Subcutaneous adipose tissue (tissue), 4 donors: ENCODE data around the gene CDH12. TPM values are rescaled to one million over a fixed set of nuclear protein-coding genes. Genes with fewer than 3 reads are reported as not detected.

Experiments used
- total RNA-seq, 4 donors: library from RNA; depleted of rRNA; stranded (reverse); fragments of >200 nt; gene quantifications; one replicate each; pipeline ENCODE4 v1.1.0, GENCODE V29; 2016
- TF ChIP-seq, protein P1 (sequence below): fragments of 450-650 bp; IDR thresholded peaks from one replicate; pipeline ENCODE4 v1.5.1; 2016; ENCODE audit warnings: low read depth, mild to moderate bottlenecking, control low read depth, antibody characterized with exemption, moderate library complexity

Gene CDH12
- total RNA-seq, 4 donors from 2014 or later: 0.17 to 0.44 TPM; not detected in 2

DNA sequence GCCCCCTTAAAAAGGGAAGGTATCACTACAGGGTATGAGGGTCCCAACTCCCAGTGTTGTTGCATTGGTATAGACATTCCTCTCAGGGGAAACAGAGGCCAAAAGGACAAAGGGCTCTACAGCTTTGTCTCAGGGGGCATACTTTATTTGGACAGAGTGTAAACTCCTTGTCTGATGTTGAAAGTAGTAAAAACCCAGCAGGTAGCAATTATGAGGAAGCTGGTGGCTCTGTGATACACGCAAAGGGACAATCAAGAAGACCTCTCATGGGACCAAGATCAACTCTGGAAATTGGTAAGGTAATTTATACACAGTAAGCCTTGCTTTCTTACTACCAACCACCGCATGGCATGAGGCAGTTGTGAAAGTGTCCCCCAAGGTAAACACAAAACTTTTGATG lies 764.6 kb downstream of the CDH12 start:
- TF ChIP-seq, protein P1, sequence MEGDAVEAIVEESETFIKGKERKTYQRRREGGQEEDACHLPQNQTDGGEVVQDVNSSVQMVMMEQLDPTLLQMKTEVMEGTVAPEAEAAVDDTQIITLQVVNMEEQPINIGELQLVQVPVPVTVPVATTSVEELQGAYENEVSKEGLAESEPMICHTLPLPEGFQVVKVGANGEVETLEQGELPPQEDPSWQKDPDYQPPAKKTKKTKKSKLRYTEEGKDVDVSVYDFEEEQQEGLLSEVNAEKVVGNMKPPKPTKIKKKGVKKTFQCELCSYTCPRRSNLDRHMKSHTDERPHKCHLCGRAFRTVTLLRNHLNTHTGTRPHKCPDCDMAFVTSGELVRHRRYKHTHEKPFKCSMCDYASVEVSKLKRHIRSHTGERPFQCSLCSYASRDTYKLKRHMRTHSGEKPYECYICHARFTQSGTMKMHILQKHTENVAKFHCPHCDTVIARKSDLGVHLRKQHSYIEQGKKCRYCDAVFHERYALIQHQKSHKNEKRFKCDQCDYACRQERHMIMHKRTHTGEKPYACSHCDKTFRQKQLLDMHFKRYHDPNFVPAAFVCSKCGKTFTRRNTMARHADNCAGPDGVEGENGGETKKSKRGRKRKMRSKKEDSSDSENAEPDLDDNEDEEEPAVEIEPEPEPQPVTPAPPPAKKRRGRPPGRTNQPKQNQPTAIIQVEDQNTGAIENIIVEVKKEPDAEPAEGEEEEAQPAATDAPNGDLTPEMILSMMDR: no peak

DNA sequence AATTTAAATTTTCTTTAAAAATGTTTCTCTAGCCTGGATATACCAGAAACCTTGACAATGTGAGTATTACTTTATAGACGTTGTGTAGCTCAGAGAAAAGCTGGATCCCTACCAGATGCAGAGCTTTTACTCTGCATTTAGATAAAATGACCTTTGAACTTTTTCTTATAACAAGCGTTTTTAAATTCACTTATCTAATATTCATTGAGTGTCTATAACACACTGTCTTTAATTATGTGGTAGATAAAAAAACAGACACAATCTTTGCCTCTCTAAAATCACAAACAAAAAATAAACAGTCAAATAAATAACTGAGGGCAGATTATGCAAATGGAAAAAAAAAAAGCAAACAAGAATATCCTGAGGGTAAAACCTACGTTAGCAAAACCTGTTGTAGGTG lies 773.6 kb downstream of the CDH12 start:
- TF ChIP-seq, protein P1: no peak

DNA sequence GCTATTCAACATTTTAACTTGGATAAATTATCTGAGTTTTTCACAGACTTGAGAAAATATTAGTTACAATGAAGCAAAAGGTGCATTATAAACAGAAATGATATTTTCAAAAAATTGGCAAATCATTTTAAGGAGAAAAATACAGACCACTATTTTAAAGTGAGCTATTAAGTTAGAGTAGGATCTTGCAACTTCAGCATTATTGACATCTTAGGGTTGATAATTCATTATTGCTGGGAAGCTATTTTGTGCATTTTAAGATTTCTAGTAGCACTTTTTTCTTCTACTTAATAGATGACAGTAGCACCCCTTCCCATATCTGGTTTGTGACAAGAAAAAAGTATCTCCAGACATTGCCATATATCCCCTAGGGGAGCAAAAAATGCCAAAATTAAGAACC lies 774.1 kb downstream of the CDH12 start:
- TF ChIP-seq, protein P1: no peak

DNA sequence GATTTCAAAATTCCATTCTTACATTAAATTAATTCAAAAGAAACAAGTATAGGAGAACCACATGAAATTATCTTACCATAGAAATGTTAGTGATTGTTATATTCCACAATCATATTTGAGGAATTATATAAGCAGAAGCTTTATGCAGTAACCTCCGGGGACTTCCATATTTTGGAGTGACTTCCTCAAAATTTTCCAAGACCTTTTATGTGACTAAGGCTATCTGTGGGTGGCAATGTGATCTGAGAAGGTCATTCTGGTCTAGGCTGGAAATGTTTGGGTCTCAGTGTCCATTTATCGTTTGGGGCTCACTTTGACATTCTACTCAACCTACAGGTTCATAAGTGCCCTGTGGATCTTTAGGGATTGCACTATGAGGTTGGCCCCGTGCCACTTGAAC lies 776.6 kb downstream of the CDH12 start:
- TF ChIP-seq, protein P1: no peak

DNA sequence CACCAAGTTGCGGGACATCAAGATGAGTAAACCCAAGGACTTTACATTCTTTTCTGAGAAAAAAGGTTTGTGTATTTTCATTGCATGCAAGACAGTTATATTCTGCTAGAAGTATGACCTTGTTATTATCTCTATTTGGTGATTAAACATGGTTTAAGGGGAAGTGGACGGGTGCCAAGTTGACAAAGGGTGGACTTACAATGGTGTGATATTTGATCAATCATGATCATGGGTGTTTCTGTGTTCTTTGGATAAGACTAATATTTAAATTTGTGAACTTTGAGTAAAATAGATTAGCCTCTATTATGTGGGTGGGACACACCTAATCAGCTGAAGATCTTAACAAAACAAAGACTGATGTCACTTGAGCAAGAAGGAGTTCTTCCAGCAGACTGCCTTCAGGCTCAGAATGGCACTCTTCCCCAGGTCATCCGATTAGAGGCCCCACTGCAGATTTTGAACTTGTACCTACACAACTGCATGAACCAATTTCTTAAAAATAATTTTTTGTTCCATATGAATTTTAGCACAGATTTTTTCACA lies 782.9 kb downstream of the CDH12 start:
- TF ChIP-seq, protein P1: no peak

DNA sequence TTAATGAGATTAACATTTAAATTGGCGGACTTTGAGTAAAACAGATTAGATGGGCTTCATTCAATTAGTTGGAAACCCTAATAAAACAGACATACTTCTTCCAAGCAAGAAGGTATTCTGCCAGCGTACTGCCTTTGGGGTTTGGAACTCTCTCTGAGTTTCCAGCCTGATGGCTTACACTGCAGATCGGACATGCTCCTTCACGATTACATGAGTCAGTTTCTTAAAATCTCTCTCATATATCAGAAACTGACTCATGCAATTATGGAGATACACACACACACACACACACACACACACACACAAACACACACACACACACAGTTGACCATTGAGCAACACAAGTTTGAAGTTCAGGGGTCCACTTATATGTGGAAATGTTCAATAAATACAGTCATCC lies 789.4 kb downstream of the CDH12 start:
- TF ChIP-seq, protein P1: no peak

DNA sequence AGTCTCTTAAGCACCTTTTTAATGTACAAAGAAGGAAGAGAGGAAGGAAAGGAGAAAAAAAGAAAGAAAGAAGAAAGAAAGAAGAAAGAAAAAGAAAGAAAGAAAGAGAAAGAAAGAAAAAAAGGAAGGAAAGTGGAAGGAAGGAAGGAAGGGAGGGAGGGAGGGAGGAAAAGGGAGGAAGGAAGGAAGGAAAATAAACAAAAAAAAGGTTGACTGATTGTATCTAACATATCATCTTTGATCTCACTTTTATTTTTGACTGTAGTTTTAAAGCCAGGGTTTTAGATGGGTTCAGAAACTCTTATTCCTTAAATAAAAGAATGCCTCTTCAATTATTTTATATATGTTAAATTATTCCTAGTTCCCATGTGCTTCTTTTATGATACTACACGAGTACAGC lies 794.5 kb downstream of the CDH12 start:
- TF ChIP-seq, protein P1: no peak

DNA sequence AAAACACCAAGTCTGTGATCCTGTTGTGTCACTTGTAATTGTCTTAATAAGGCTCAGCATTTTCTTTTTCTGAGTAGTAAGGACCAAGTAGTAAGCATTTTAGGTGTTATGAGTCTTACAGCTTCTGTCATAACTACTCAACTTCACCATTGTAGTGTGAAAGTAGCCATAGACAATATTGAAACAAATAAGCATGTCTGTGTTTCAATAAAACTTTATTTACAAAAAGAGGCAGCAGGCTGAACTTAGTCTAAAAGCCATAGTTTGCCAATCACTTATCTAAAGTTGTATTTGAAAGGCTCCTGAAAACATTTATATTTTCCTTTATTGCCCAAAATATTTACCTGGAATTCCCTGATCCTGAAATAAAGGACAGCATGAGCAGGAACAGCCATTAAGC lies 796.1 kb downstream of the CDH12 start:
- TF ChIP-seq, protein P1: no peak
